Parathyroid adenoma (tissue), 2 donors: Measurements from ENCODE around the gene DDIT4.

ENCODE experiments used
- H2AFZ ChIP-seq: fragments of 300-600 bp; sonication (generic); one replicate; pipeline ENCODE4 v1.7.0; 2017; ENCODE audit warnings: antibody characterized with exemption, mild to moderate bottlenecking
- H3K27ac ChIP-seq: fragments of 300-600 bp; sonication (generic); one replicate; pipeline ENCODE4 v1.7.0; 2017
- H3K27me3 ChIP-seq: fragments of 300-600 bp; sonication (generic); one replicate; pipeline ENCODE4 v1.7.0; 2017; ENCODE audit warnings: low read length; ENCODE audit not compliant: control insufficient read depth, insufficient read depth
- H3K36me3 ChIP-seq: fragments of 300-600 bp; sonication (generic); one replicate; pipeline ENCODE4 v1.7.0; 2017; ENCODE audit warnings: low read length; ENCODE audit not compliant: control insufficient read depth, insufficient read depth
- H3K4me1 ChIP-seq: fragments of 300-600 bp; sonication (generic); one replicate; pipeline ENCODE4 v1.7.0; 2017; ENCODE audit warnings: control low read depth
- H3K4me2 ChIP-seq: fragments of 300-600 bp; sonication (generic); one replicate; pipeline ENCODE4 v1.7.0; 2017; ENCODE audit warnings: low read length
- H3K4me3 ChIP-seq: fragments of 300-600 bp; sonication (generic); one replicate; pipeline ENCODE4 v1.7.0; 2017; ENCODE audit warnings: low read depth, low read length
- H3K79me2 ChIP-seq: fragments of 300-600 bp; sonication (generic); one replicate; pipeline ENCODE4 v1.7.0; 2017; ENCODE audit warnings: control low read depth
- H3K9ac ChIP-seq: fragments of 300-600 bp; sonication (generic); one replicate; pipeline ENCODE4 v1.7.0; 2017; ENCODE audit warnings: mild to moderate bottlenecking
- H3K9me3 ChIP-seq: fragments of 300-600 bp; sonication (generic); one replicate; pipeline ENCODE4 v1.7.0; 2017; ENCODE audit warnings: low read length; ENCODE audit not compliant: control insufficient read depth
- TF ChIP-seq, protein P1 (sequence below): fragments of 300-600 bp; sonication (generic); IDR thresholded peaks from one replicate; pipeline ENCODE4 v1.7.0; 2017; ENCODE audit warnings: antibody characterized with exemption, mild to moderate bottlenecking
- donor health status: primary hyperparathyroidism.

DDIT4 gene

DNA sequence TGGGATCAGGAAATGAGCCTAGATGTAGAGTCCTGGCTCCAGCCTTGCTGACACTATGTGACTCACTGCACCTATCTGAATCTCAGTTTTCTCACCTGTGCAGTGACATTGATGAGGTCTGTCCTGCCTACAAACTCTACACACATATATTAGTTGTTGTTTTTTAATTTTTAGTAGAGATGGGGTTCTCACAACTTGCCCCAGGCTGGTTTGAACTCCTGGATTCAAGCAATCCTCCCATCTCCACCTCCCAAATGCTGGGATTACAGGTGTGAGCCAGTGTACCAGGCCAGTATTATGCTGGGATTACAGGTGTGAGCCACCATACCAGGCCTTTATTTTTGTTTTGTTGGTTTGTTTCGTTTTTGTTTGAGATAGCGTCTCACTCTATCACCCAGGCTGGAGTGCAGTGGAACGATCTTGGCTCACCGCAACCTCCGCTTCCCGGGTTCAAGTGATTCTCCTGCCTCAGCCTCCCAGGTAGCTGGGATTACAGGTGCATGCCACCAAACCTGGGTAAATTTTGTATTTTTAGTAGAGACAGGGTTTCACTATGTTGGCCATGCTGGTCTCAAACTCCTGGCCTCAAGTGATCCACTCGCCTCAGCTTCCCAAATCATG is 11.8 kb upstream of the DDIT4 start:
- H3K9me3 ChIP-seq: no peaks in the 10 kb centered on the region
- TF ChIP-seq, protein P1, sequence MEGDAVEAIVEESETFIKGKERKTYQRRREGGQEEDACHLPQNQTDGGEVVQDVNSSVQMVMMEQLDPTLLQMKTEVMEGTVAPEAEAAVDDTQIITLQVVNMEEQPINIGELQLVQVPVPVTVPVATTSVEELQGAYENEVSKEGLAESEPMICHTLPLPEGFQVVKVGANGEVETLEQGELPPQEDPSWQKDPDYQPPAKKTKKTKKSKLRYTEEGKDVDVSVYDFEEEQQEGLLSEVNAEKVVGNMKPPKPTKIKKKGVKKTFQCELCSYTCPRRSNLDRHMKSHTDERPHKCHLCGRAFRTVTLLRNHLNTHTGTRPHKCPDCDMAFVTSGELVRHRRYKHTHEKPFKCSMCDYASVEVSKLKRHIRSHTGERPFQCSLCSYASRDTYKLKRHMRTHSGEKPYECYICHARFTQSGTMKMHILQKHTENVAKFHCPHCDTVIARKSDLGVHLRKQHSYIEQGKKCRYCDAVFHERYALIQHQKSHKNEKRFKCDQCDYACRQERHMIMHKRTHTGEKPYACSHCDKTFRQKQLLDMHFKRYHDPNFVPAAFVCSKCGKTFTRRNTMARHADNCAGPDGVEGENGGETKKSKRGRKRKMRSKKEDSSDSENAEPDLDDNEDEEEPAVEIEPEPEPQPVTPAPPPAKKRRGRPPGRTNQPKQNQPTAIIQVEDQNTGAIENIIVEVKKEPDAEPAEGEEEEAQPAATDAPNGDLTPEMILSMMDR: no peak
- no peaks in the 10 kb centered on the region for H3K27me3 ChIP-seq
- H3K36me3 ChIP-seq: no peaks in the 10 kb centered on the region
- H2AFZ ChIP-seq: peak overlapping the region; percentile 89
- no peak overlapping the region for H3K9ac ChIP-seq
- no peaks in the 10 kb centered on the region for H3K79me2 ChIP-seq
- H3K4me1 ChIP-seq: peaks cover 38% of the 10 kb centered on the region
- peak overlapping the region; percentile 89 for H3K27ac ChIP-seq
- peak overlapping the region; percentile 98 for H3K4me2 ChIP-seq
- peak overlapping the region; percentile 61 for H3K4me3 ChIP-seq

DNA sequence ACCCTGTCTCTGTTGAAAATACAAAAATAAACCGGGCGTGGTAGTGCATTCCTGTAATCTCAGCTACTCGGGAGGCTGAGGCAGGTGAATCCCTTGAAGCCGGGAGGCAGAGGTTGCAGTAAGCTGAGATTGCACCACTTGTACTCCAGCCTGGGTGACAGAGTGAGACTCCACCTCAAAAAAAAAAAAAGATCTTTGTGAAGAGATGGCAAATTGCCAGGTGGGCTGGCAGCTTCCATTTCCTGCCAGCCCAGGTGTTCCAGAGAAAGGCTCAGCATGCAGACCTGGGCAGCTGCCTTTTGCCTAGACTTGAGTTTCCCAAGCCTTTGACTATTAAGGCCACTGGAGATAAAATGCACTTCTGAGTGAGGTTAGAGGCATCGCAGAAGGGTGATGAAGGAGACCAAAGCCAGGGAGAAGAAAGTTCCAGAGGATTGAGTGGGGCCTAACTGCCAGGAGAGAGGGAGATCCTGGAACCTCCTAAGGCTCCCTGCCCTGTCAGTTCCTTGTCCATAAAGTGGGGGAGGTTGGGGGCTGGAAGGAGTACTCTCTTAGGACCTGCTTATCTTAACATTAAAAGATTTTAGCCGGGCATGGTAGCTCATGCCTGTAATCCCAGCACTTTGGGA is 10.0 kb upstream of the DDIT4 start:
- peak overlapping the region; percentile 64 for H2AFZ ChIP-seq
- H3K27me3 ChIP-seq: no peaks in the 10 kb centered on the region
- H3K9me3 ChIP-seq: no peaks in the 10 kb centered on the region
- peak overlapping the region; percentile 63 for H3K4me2 ChIP-seq
- no peak overlapping the region for H3K4me3 ChIP-seq
- H3K9ac ChIP-seq: no peak overlapping the region
- no peaks in the 10 kb centered on the region for H3K79me2 ChIP-seq
- peak overlapping the region; percentile 70 for H3K27ac ChIP-seq
- peaks cover 32% of the 10 kb centered on the region for H3K4me1 ChIP-seq
- H3K36me3 ChIP-seq: no peaks in the 10 kb centered on the region
- TF ChIP-seq, protein P1: no peak

DNA sequence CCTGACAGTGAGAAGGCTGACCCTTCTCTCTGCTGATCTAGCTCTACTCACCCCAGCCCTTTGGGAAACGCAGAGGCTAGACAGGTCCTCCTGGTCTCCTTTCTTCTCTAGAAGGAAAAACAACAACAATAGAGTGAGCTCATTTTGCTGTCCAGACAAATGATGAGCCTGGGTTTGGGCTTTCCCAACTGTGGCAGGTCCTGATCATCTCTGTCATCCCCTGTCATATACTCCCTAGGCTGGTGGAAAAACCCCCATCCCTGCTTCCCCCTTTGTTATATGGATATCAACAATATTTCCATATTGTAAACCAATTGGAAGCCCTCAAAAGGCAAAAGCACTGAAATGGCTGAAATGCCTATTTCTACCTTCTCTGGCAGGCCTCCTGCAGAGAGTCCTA is 9.2 kb upstream of the DDIT4 start:
- no peaks in the 10 kb centered on the region for H3K36me3 ChIP-seq
- H3K4me2 ChIP-seq: no peak overlapping the region
- no peaks in the 10 kb centered on the region for H3K27me3 ChIP-seq
- H2AFZ ChIP-seq: no peak overlapping the region
- H3K79me2 ChIP-seq: no peaks in the 10 kb centered on the region
- H3K9me3 ChIP-seq: no peaks in the 10 kb centered on the region
- H3K27ac ChIP-seq: no peak overlapping the region
- no peak overlapping the region for H3K9ac ChIP-seq
- no peak overlapping the region for H3K4me3 ChIP-seq
- peaks cover 29% of the 10 kb centered on the region for H3K4me1 ChIP-seq
- TF ChIP-seq, protein P1: no peak

DNA sequence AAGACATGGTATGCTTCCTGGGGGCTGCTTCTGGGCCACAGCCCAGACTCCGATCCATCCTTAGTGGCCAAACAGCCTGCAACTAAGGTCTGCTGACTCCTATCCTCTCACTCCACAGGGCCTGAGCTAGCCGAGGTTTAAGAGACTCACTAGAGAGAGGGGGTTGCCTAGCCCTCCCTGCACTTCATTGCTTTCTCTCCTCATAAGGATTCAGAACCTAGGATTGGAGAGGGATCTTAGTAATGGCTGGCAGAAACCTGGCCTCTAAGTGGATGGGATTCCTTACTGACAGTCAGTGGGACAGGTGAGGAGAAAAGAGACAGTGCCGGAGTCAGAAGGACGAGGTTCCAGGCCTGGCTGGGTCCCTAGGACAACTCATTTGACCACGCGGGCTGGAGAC is 8.2 kb upstream of the DDIT4 start:
- no peak overlapping the region for H3K9ac ChIP-seq

More for the DNA sequence above, 8.2 kb upstream of the DDIT4 start:
- no peaks in the 10 kb centered on the region for H3K36me3 ChIP-seq
- H3K4me2 ChIP-seq: no peak overlapping the region
- no peaks in the 10 kb centered on the region for H3K27me3 ChIP-seq
- H2AFZ ChIP-seq: peak overlapping the region; percentile 38
- H3K27ac ChIP-seq: no peak overlapping the region
- H3K4me3 ChIP-seq: no peak overlapping the region
- no peaks in the 10 kb centered on the region for H3K79me2 ChIP-seq
- TF ChIP-seq, protein P1: no peak
- no peaks in the 10 kb centered on the region for H3K9me3 ChIP-seq
- H3K4me1 ChIP-seq: peaks cover 20% of the 10 kb centered on the region
